NT2/D1 (cell line): ENCODE results near the gene UBTD2.
"Not testable (repeated sequence)": the region's sequence is repeated elsewhere in the genome, so short reads cannot be mapped to it uniquely, and the experiment has no call there.

ENCODE experiments used
- DNase-seq: peaks from one replicate; pipeline ENCODE4 v3.0.0-alpha.2; 2011; ENCODE audit warnings: low read depth, low spot score
- H3K27me3 ChIP-seq: 2 replicates; pipeline ENCODE4 v1.6.0; 2011; ENCODE audit warnings: mild to moderate bottlenecking; ENCODE audit not compliant: insufficient read length, insufficient read depth
- H3K36me3 ChIP-seq: 2 replicates; pipeline ENCODE4 v1.6.1; 2011; ENCODE audit warnings: mild to moderate bottlenecking, low read length, mixed read lengths; ENCODE audit not compliant: insufficient read depth, insufficient read length
- H3K4me1 ChIP-seq: 2 replicates; pipeline ENCODE4 v1.5.1; 2011; ENCODE audit not compliant: insufficient read depth, insufficient read length
- H3K4me3 ChIP-seq: 2 replicates; pipeline ENCODE4 v1.5.1; 2011; ENCODE audit warnings: low read depth; ENCODE audit not compliant: insufficient read length
- H3K9ac ChIP-seq: 2 replicates; pipeline ENCODE4 v1.6.0; 2011; ENCODE audit warnings: low read depth; ENCODE audit not compliant: insufficient read length
- H3K9me3 ChIP-seq: 2 replicates; pipeline ENCODE4 v1.5.1; 2011; ENCODE audit warnings: mild to moderate bottlenecking, low read length; ENCODE audit not compliant: insufficient read depth
- SUZ12 ChIP-seq: IDR thresholded peaks from 2 replicates; pipeline ENCODE4 v1.6.1; 2011; ENCODE audit not compliant: insufficient read length, insufficient read depth; ENCODE audit errors: extremely low read depth
- YY1 ChIP-seq: IDR thresholded peaks from 2 replicates; pipeline ENCODE4 v1.6.1; 2011; ENCODE audit not compliant: insufficient read length, insufficient read depth
- ZNF274 ChIP-seq: IDR thresholded peaks from 2 replicates; pipeline ENCODE4 v1.6.1; 2011; ENCODE audit warnings: mild to moderate bottlenecking, low read depth, low read length

The UBTD2 gene

GRCh38 chr5:172283020-172283861 lies at the start of gene UBTD2:
Gene UBTD2, minus strand, starts transcription at chr5:172283764. Its CDS starts 99 bp downstream, at chr5:172283665.
- peaks cover 4% of the 10 kb centered on the region for H3K36me3 ChIP-seq
- peak within 1 kb of the TSS; percentile 72 for H3K4me3 ChIP-seq
- H3K27me3 ChIP-seq = no peaks in the 10 kb centered on the region
- TF ChIP-seq YY1 (no peak), ZNF274 (no peak), SUZ12 (no peak)
- H3K9ac ChIP-seq = peak within 1 kb of the TSS; percentile 85
- H3K4me1 ChIP-seq = no peaks in the 10 kb centered on the region
- DNase-seq = peak; percentile 36
- H3K9me3 ChIP-seq = no peaks in the 10 kb centered on the region

GRCh38 chr5:172326901-172327300 lies 43.3 kb upstream of the UBTD2 start:
- H3K4me1 ChIP-seq = not testable (repeated sequence)

DNA sequence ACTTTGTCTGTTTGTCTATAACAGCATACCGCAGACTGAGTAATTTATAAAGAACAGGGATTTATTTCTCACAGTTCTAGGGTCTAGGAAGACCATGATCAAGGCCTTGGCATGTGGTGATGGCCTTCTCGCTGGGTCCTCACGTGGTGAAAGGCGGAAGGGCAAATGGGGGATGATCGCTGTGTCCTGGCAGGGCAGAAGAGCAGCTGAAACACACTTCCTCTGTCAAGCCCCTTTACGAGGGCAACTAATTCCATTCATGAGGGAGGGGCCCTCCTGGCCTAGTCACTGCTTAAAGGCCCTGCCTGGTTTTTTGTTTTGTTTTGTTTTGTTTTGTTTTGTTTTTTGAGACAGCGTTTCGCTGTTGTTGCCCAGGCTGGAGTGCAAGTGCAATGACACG lies 41.9 kb upstream of the UBTD2 start:
- TF ChIP-seq SUZ12 (no peak), ZNF274 (no peak), YY1 (no peak)
- no peaks in the 10 kb centered on the region for H3K36me3 ChIP-seq

More at GRCh38 chr5:172326901-172327300, 43.3 kb upstream of the UBTD2 start:
- H3K9me3 ChIP-seq, H3K4me3 ChIP-seq, H3K9ac ChIP-seq, H3K36me3 ChIP-seq, DNase-seq, H3K27me3 ChIP-seq: not testable (repeated sequence)

GRCh38 chr5:172322028-172322965 lies 38.7 kb upstream of the UBTD2 start:
- Histone ChIP-seq H3K9ac (no peak overlapping the region), H3K36me3 (no peaks in the 10 kb centered on the region), H3K27me3 (no peaks in the 10 kb centered on the region), H3K4me1 (no peaks in the 10 kb centered on the region), H3K9me3 (no peaks in the 10 kb centered on the region), H3K4me3 (no peak overlapping the region)
- no peak for TF ChIP-seq ZNF274
- TF ChIP-seq SUZ12 = no peak
- no peak for TF ChIP-seq YY1
- DNase-seq = no peak

More for the DNA sequence above, 41.9 kb upstream of the UBTD2 start:
- Histone ChIP-seq H3K9me3 (no peaks in the 10 kb centered on the region), H3K9ac (no peak overlapping the region), H3K4me1 (no peaks in the 10 kb centered on the region), H3K4me3 (no peak overlapping the region), H3K27me3 (no peaks in the 10 kb centered on the region)
- no peak for DNase-seq

DNA sequence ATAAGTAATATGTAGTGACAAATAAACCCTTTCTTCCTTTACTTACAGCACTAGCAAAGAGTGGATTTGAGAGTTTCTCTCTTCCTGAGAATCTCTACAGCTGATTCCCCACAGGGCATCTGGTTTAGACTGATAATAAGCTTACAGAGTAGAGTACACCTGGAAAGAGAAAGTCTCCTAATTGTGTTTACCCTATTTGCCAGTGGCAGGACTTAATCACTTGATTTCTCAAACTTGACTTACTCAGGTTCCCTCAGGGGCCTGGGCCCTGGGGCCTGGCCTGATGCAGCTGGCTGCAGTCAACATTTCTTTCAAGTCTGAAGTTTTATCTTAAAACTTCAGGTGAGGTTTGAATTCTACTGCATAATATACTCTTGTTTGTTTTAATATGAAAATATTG lies 38.0 kb upstream of the UBTD2 start:
- no peaks in the 10 kb centered on the region for H3K4me1 ChIP-seq
- no peak for TF ChIP-seq YY1
- no peak for TF ChIP-seq SUZ12
- no peak for TF ChIP-seq ZNF274
- H3K4me3 ChIP-seq = no peak overlapping the region
- no peak overlapping the region for H3K9ac ChIP-seq
- no peaks in the 10 kb centered on the region for H3K27me3 ChIP-seq
- H3K9me3 ChIP-seq = no peaks in the 10 kb centered on the region
- H3K36me3 ChIP-seq = no peaks in the 10 kb centered on the region
- no peak for DNase-seq

- no peaks in the 10 kb centered on the region for H3K4me1 ChIP-seq
- no peak for DNase-seq
- H3K36me3 ChIP-seq = no peaks in the 10 kb centered on the region
- no peak overlapping the region for H3K9ac ChIP-seq
- no peak overlapping the region for H3K4me3 ChIP-seq
- H3K9me3 ChIP-seq = no peaks in the 10 kb centered on the region
- H3K27me3 ChIP-seq = no peaks in the 10 kb centered on the region
- TF ChIP-seq SUZ12 = no peak
- TF ChIP-seq YY1 = no peak
- TF ChIP-seq ZNF274 = no peak
These were observed 36.3 kb upstream of the UBTD2 start for GRCh38 chr5:172319708-172320441.
